ENCODE results near the gene SLC31A2.

Gene SLC31A2

GRCh38 chr9:113150670-113151611 is at the start of gene SLC31A2:
Gene SLC31A2, plus strand, starts transcription at chr9:113151007. Its CDS starts 68 bp downstream, at chr9:113151075.
- TF ChIP-seq CTCF (IDR thresholded peaks at IDR 0.05), result peak; percentile 42; the same call in 1 of the 2 replicates

GRCh38 chr9:113111065-113111951 is 39.5 kb upstream of the SLC31A2 start:
- peak; percentile 96 for TF ChIP-seq CTCF (IDR thresholded peaks at IDR 0.05)

GRCh38 chr9:113112706-113113510 is 37.9 kb upstream of the SLC31A2 start:
- peak; percentile 88 for TF ChIP-seq CTCF (IDR thresholded peaks at IDR 0.05)

- no peak for TF ChIP-seq CTCF (IDR thresholded peaks at IDR 0.05)
These were observed 25.3 kb upstream of the SLC31A2 start for GRCh38 chr9:113125386-113126035.

- TF ChIP-seq CTCF (IDR thresholded peaks at IDR 0.05), result no peak
These were observed 21.3 kb upstream of the SLC31A2 start for GRCh38 chr9:113129466-113129865.

- no peak for TF ChIP-seq CTCF (IDR thresholded peaks at IDR 0.05)
These were observed 20.9 kb upstream of the SLC31A2 start for GRCh38 chr9:113129884-113130283.

Data from LNCAP (cell line).